RCC 7860 (cell line): ENCODE results near the gene TTYH1.
A peak's percentile ranks its signal among the peaks of the same experiment; 100 is the strongest.

ENCODE experiments used
- DNase-seq: peaks from one replicate; pipeline ENCODE4 v3.0.0-alpha.2; 2015; ENCODE audit warnings: low spot score
- FAIRE-seq: peaks from 2 replicates; lab custom pipeline; 2012; peaks lifted over from hg19 to GRCh38; lab: Jason Lieb, UNC

Gene TTYH1

GRCh38 chr19:54421169-54421516, 5.9 kb downstream of the TTYH1 start:
- FAIRE-seq (no peak), DNase-seq (no peak)

- FAIRE-seq, result no peak
- DNase-seq, result no peak
Observed at GRCh38 chr19:54421521-54421920, 6.3 kb downstream of the TTYH1 start.

DNA sequence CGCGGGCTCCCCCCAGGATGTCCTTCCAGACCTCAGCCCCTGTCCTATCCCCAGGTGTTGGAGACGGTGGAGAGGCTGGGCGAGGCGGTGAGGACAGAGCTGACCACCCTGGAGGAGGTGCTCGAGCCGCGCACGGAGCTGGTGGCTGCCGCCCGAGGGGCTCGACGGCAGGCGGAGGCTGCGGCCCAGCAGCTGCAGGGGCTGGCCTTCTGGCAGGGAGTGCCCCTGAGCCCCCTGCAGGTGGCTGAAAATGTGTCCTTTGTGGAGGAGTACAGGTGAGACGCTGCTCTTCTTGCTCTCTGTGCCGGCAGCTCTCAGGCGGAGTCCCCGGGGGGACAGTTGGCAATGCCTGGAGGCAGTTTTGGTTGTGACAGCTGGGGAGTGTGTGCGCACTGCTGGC, 6.9 kb downstream of the TTYH1 start:
- FAIRE-seq, result no peak
- no peak for DNase-seq

DNA sequence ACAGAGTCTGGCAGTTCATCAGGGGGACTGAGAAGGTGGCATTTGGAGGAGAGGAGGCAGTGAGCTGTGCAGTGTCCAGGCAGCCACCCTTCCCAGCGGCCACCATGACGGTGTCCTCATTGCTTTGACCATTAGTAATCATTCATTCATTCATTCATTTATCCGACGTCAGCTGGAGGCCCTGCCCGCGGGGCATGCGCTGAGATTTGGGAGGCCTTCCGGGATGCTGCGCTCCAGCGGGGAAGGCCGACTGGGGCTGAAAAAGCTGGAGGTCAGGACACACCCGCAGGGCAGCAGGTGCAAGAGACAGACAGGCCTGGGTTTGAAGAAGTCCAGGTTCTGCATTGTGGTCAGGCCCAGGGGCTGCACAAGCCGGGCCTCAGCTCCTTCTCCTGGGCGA, 8.9 kb downstream of the TTYH1 start:
- FAIRE-seq, result no peak
- no peak for DNase-seq

- no peak for FAIRE-seq
- no peak for DNase-seq
Observed at GRCh38 chr19:54424660-54425381, 9.6 kb downstream of the TTYH1 start.

DNA sequence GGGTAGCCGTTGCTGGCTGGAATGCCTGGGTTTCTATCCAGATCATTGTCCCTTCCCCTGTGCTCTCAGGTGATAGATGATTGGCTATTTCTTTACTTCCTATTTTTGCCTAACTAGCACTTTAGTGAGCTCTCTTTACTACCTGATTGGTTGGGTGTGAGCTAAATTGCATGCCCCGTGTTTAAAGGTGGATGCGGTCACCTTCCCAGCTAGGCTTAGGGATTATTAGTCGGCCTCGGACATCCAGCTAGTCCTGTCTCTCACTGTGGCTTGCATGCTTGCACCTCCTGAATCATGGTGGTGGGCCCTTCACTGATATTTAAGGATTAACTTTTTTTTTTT, 10.1 kb downstream of the TTYH1 start:
- FAIRE-seq (no peak), DNase-seq (no peak)

DNA sequence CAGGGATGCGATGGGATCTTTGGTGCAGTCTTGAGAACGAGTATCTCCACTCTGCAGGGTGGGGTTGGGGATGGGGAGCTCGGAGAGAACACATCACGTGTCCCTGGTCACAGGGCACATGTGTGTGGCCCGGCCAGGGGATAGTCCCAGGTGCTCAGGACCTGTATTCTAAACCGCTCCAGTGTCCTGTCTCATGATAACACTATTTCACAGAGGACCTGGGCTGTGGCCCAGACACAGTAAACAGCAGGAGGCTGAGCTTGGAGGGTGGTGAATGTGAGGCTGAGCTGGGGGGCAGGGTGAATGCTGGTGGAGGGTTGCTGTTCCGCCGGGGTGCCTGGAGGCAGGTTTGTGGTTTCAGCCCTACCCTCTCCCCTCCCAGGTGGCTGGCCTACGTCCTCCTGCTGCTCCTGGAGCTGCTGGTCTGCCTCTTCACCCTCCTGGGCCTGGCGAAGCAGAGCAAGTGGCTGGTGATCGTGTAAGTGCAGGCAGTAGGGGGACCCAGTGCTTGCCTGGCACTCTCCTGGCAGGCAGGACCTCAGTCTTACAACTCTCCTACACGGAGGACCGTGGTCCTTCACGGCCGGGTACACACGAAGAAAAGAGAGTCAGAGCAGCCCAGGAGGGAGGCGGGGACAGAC, 11.1 kb downstream of the TTYH1 start:
- FAIRE-seq (no peak), DNase-seq (no peak)

- FAIRE-seq, result no peak
Observed at GRCh38 chr19:54427586-54427985, 12.3 kb downstream of the TTYH1 start.

GRCh38 chr19:54428323-54429175, 13.3 kb downstream of the TTYH1 start:
- no peak for FAIRE-seq

More at GRCh38 chr19:54427586-54427985, 12.3 kb downstream of the TTYH1 start:
- no peak for DNase-seq

GRCh38 chr19:54429176-54429495, 13.9 kb downstream of the TTYH1 start:
- DNase-seq (no peak), FAIRE-seq (no peak)

More at GRCh38 chr19:54428323-54429175, 13.3 kb downstream of the TTYH1 start:
- DNase-seq, result no peak

DNA sequence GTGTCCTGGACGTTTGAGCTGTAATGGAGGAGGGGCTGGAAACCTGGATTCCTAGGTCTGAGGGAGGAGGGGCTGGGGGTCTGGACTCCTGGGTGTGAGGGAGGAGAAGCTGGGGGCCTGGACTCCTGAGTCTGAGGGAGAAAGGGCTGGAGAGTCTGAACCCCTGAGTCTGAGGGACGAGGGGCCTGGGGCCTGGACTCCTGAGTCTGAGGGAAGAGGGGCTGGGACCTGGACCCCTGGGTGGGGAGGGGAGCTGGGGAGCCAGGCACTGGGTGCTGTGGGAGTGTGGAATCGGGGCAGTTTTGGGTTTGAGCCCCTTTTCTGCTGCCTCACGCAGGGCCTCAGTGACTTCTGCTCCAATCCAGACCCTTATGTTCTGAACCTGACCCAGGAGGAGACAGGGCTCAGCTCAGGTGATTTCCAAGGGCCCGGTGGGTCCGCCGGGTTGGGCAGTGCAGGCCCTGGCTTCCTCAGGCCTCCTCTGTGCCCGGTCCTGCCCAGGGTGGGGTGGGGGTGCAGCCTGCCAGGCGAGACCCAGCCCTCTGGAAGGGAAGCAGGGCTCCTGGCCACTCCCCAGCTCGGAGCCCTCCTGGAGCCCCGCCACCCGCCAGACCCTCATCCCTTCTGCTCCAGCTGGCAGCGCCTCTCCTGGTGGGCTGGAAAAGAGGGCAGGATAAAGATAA, 14.4 kb downstream of the TTYH1 start:
- DNase-seq (no peak), FAIRE-seq (no peak)

GRCh38 chr19:54430306-54431254, 15.3 kb downstream of the TTYH1 start:
- no peak for FAIRE-seq
- DNase-seq, result no peak

DNA sequence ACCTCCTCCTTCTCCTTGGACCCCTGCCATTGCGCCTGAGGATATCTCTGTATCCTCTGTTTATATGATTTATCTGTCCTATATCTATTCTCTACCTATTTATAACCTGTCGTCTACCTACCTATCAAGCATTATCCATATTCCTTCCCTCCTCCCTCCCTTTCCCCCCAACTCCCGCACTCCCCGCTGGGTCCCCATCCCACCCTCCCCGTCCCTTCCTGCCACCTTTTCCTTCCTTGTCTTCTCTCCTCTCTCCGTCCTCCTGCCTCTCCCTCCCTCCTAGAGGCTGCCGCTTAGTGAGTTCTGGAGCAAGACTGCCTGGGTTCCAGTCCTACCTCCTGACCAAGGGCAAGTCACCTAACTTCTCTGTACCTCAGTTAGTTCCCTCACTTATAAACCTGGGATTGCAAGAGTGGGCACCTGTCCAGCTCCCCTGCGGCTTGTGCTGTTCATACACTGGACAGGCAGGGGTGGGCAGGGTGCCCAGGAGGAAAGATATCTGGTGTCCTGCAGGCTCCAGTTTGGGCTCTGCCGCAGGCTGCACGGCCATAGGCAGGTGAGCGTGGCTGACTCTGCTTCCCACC, 16.1 kb downstream of the TTYH1 start:
- DNase-seq (peak; percentile 13), FAIRE-seq (no peak)

DNA sequence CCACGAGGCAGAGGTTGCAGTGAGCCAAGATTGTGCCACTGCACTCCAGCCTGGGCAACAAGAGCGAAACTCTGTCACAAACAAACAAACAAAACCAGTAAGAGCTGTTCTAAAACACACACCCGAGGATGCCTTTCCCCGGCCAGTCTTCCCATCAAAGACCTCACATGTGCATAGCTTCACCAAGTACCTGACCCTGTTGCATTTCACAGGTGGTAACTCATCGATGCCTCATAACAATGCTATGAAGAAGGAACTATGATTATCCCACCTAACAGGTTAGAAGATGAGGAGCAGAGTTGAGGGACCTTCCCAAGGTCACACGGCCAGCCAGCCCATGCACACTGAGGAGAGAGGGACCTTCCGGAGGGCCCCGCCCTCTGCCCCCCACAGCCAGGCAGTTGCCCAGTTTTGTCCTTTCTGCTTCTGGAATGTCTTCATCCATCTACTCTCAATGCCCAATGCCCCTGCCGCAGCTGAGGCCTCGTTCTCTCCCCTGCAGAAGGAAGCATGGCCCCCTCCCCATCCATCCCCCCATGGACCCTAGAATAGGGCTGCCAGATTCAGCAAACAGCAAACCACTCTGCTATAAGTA, 17.0 kb downstream of the TTYH1 start:
- DNase-seq (no peak), FAIRE-seq (no peak)

DNA sequence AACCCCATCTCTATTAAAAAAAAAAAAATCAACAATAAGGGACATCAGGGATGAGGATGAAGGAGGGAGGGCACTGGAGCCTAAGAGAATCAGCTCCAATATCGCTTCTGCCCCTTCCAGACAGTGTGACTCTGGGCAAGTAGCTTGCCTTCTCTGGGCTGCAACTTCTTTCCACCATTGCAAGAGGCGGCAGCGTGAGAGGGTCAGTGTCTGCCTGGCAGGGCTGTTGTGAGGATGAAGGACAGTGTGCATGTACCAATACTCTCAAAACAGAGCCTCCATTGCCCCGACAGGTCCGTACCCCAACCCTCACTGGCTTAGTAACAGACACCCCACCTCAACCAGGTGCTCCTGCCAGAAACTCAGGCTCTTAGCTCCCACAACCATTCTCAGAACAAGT, 18.4 kb downstream of the TTYH1 start:
- no peak for DNase-seq
- no peak for FAIRE-seq

GRCh38 chr19:54434112-54434872, 19.0 kb downstream of the TTYH1 start:
- no peak for DNase-seq
- FAIRE-seq, result no peak

- no peak for DNase-seq
- FAIRE-seq, result no peak
Observed at GRCh38 chr19:54434873-54435214, 19.6 kb downstream of the TTYH1 start.

DNA sequence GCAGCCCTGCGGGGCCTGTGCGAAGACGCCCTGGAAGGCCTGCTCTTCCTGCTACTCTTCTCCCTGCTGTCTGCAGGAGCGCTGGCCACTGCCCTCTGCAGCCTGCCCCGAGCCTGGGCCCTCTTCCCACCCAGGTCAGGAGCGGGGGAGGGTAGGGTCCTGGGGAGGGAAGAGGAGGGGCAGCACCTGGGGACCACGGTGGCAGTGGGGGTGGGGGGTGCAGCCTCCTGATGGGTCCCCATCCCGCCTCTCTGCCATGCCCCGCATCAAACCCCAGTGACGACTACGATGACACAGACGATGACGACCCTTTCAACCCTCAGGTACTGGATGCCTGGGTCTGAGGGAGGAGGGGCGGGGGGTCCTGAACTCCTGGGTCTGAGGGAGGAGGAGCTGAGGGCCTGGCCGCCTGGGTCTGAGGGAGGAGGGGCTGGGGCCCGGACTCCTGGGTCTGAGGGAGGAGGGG, 20.3 kb downstream of the TTYH1 start:
- no peak for FAIRE-seq
- DNase-seq, result no peak

GRCh38 chr19:54436031-54436523, 20.8 kb downstream of the TTYH1 start:
- FAIRE-seq, result no peak
- no peak for DNase-seq
